ENCODE data around the gene LGALS9. TPM values are rescaled to one million over a fixed set of nuclear protein-coding genes. Genes with fewer than 3 reads are reported as not detected.
"Not testable (repeated sequence)": the region's sequence is repeated elsewhere in the genome, so short reads cannot be mapped to it uniquely, and the experiment has no call there.

Gene LGALS9
- total RNA-seq, 2 experiments from 2014 or later: 44.3 to 45.4 TPM

DNA sequence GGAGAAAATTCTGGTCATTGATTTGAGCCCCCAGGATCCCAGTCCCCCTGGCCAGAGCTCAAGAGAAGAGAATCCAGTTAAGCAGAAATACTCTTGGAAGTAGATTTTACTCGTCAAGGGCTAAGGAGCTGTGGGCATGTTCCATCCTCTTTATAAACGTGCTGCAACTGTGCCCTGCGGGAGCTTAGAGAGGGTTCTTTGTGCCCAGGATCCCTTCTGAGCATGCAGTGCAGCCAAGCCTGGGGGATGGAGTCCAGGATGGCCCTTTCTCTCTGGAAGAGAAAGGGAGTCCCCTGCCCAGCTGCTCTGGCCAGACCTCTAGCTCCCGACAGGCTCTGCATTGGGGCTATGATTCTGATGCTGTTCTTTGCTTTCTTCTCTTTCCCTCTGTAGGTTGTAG, 9.5 kb upstream of the LGALS9 start:
- no peak overlapping the region for H3K27ac Mint-ChIP-seq
- intact Hi-C loops (cut with micrococcal nuclease): no loop called here
- no peak overlapping the region for H3K4me3 Mint-ChIP-seq
- H3K27me3 Mint-ChIP-seq: no peaks in the 10 kb centered on the region
- ChIA-PET CTCF (interaction anchor here (1.2 to 1.7 kb wide), 2 partner anchors 18 to 19 kb away, joined by 3 to 5 read pairs; no protein-coding TSS in a partner anchor), POLR2A (no interaction called here)
- no peaks in the 10 kb centered on the region for H3K9me3 Mint-ChIP-seq
- peaks cover 50% of the 10 kb centered on the region for H3K36me3 Mint-ChIP-seq
- H3K4me1 Mint-ChIP-seq (ENCODE audit: low read depth): peaks cover 20% of the 10 kb centered on the region
- DNase-seq: no peak

- intact Hi-C loops (cut with micrococcal nuclease): no loop called here
- Mint-ChIP-seq H3K27ac (no peak overlapping the region), H3K27me3 (no peaks in the 10 kb centered on the region), H3K4me1 (ENCODE audit: low read depth) (peaks cover 15% of the 10 kb centered on the region), H3K9me3 (no peaks in the 10 kb centered on the region), H3K4me3 (no peak overlapping the region), H3K36me3 (peaks cover 45% of the 10 kb centered on the region)
- no peak for DNase-seq
- ChIA-PET POLR2A (no interaction called here), CTCF (interaction anchor here (0.6 to 1.8 kb wide), 5 partner anchors 19 to 56 kb away, joined by 3 to 5 read pairs (median 4); no protein-coding TSS in a partner anchor)
Measured at GRCh38 chr17:27621942-27622559, 8.9 kb upstream of the LGALS9 start.

DNA sequence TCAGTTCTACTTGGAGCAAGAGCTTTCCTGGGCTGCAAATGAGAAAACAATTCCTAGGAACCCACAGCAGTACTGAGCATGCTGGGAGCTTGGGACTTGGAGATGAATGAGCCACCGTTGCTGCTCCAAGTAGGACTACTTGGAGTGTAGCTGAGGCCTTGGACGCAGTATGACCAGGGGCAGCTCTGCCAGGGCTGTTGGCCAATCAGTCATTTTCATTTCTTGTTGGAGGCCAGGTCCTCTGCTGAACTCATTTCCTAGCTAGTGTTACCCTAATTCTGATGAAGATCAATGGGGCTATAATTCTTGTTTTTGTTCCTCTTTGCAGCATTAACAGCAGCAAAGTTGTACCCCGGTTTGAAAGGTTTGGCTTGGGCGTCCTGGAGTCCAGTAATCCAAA, 8.0 kb upstream of the LGALS9 start:
- no peaks in the 10 kb centered on the region for H3K9me3 Mint-ChIP-seq
- POLR2A ChIA-PET: no interaction called here
- H3K4me1 Mint-ChIP-seq (ENCODE audit: low read depth): peaks cover 15% of the 10 kb centered on the region
- no peak overlapping the region for H3K27ac Mint-ChIP-seq
- H3K27me3 Mint-ChIP-seq: no peaks in the 10 kb centered on the region
- DNase-seq: no peak
- CTCF ChIA-PET: interaction anchor here (0.5 to 1.8 kb wide), 3 partner anchors 23 to 32 kb away, joined by 3 to 5 read pairs (median 3); no protein-coding TSS in a partner anchor
- no peak overlapping the region for H3K4me3 Mint-ChIP-seq
- peaks cover 38% of the 10 kb centered on the region for H3K36me3 Mint-ChIP-seq
- intact Hi-C loops (cut with micrococcal nuclease): no loop called here

GRCh38 chr17:27623614-27624013, 7.4 kb upstream of the LGALS9 start:
- no peak for DNase-seq
- ChIA-PET POLR2A (no interaction called here), CTCF (interaction anchor here (1.8 kb wide), 1 partner anchor 31 kb away, joined by 5 read pairs; no protein-coding TSS in a partner anchor)
- H3K27me3 Mint-ChIP-seq: no peaks in the 10 kb centered on the region
- H3K9me3 Mint-ChIP-seq: no peaks in the 10 kb centered on the region
- no peak overlapping the region for H3K4me3 Mint-ChIP-seq
- peaks cover 32% of the 10 kb centered on the region for H3K36me3 Mint-ChIP-seq
- no peak overlapping the region for H3K27ac Mint-ChIP-seq
- peaks cover 17% of the 10 kb centered on the region for H3K4me1 Mint-ChIP-seq (ENCODE audit: low read depth)
- intact Hi-C loops (cut with micrococcal nuclease): no loop called here

GRCh38 chr17:27624539-27624938, 6.4 kb upstream of the LGALS9 start:
- H3K36me3 Mint-ChIP-seq: peaks cover 28% of the 10 kb centered on the region
- no peaks in the 10 kb centered on the region for H3K9me3 Mint-ChIP-seq
- intact Hi-C loops (cut with micrococcal nuclease): no loop called here
- CTCF ChIA-PET: interaction anchor here (0.9 kb wide), 2 partner anchors 26 to 30 kb away, joined by 3 to 4 read pairs; no protein-coding TSS in a partner anchor
- peaks cover 17% of the 10 kb centered on the region for H3K4me1 Mint-ChIP-seq (ENCODE audit: low read depth)
- POLR2A ChIA-PET: no interaction called here
- DNase-seq: no peak
- H3K27me3 Mint-ChIP-seq: no peaks in the 10 kb centered on the region
- H3K4me3 Mint-ChIP-seq: no peak overlapping the region
- no peak overlapping the region for H3K27ac Mint-ChIP-seq

GRCh38 chr17:27625856-27626255, 5.1 kb upstream of the LGALS9 start:
- Mint-ChIP-seq H3K36me3 (peaks cover 25% of the 10 kb centered on the region), H3K4me1 (ENCODE audit: low read depth) (peaks cover 18% of the 10 kb centered on the region), H3K4me3 (no peak overlapping the region), H3K27me3 (no peaks in the 10 kb centered on the region), H3K27ac (no peak overlapping the region), H3K9me3 (no peaks in the 10 kb centered on the region)
- intact Hi-C loops (cut with micrococcal nuclease): no loop called here
- ChIA-PET CTCF (interaction anchor here (1.4 kb wide), 1 partner anchor 26 kb away, joined by 5 read pairs; no protein-coding TSS in a partner anchor), POLR2A (no interaction called here)
- DNase-seq: no peak

- intact Hi-C loops (cut with micrococcal nuclease): no loop called here
- DNase-seq: no peak
- H3K4me3 Mint-ChIP-seq: no peak overlapping the region
- ChIA-PET POLR2A (no interaction called here), CTCF (no interaction called here)
- H3K9me3 Mint-ChIP-seq: no peaks in the 10 kb centered on the region
- no peak overlapping the region for H3K27ac Mint-ChIP-seq
- H3K36me3 Mint-ChIP-seq: peaks cover 16% of the 10 kb centered on the region
- H3K27me3 Mint-ChIP-seq: no peaks in the 10 kb centered on the region
- peaks cover 24% of the 10 kb centered on the region for H3K4me1 Mint-ChIP-seq (ENCODE audit: low read depth)
Measured at GRCh38 chr17:27627514-27627913, 3.5 kb upstream of the LGALS9 start.

DNA sequence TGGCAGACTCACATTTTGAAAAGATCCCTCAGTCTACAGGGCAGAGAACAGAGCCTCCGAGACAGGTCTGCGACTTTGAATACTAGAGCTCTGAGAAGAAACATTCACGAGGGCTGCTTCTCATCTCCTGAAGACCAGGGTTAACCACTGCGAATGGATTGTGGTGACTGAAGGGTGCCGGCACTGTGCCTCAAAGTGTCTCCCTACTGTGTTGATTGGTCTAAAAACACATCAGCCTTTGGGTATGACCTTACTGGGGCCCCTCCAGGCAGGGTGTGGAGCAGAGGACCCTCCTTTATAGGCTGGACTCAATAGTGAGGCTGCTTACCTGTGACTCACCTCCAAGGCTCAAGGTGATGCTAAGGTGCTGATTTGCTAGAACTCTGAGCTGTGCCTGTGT, 2.6 kb upstream of the LGALS9 start:
- POLR2A ChIA-PET: no interaction called here

GRCh38 chr17:27629260-27629659, 1.7 kb upstream of the LGALS9 start:
- DNase-seq; H3K36me3 Mint-ChIP-seq; POLR2A ChIA-PET; H3K9me3 Mint-ChIP-seq; H3K4me3 Mint-ChIP-seq; H3K27me3 Mint-ChIP-seq; intact Hi-C loops (cut with micrococcal nuclease); H3K27ac Mint-ChIP-seq: not testable (repeated sequence)
- peaks cover 26% of the 10 kb centered on the region for H3K4me1 Mint-ChIP-seq (ENCODE audit: low read depth)
- CTCF ChIA-PET: interaction anchor here (0.6 kb wide), 1 partner anchor 19 kb away, joined by 3 read pairs; no protein-coding TSS in a partner anchor

More for the DNA sequence above, 2.6 kb upstream of the LGALS9 start:
- peak; percentile 22 for DNase-seq
- H3K27me3 Mint-ChIP-seq: no peaks in the 10 kb centered on the region
- no peaks in the 10 kb centered on the region for H3K9me3 Mint-ChIP-seq
- peaks cover 26% of the 10 kb centered on the region for H3K4me1 Mint-ChIP-seq (ENCODE audit: low read depth)
- H3K27ac Mint-ChIP-seq: no peak overlapping the region
- intact Hi-C loops (cut with micrococcal nuclease): no loop called here
- CTCF ChIA-PET: no interaction called here
- H3K36me3 Mint-ChIP-seq: peaks cover 9% of the 10 kb centered on the region
- no peak overlapping the region for H3K4me3 Mint-ChIP-seq

- Mint-ChIP-seq H3K36me3 (peaks cover 3% of the 10 kb centered on the region), H3K4me3 (peak overlapping the region; percentile 77), H3K27ac (peak overlapping the region; percentile 77), H3K9me3 (no peaks in the 10 kb centered on the region), H3K27me3 (no peaks in the 10 kb centered on the region), H3K4me1 (ENCODE audit: low read depth) (peaks cover 34% of the 10 kb centered on the region)
- intact Hi-C loops (cut with micrococcal nuclease): no loop called here
- ChIA-PET CTCF (interaction anchor here (0.9 to 3.0 kb wide), 5 partner anchors 20 to 57 kb away, joined by 3 to 9 read pairs (median 5); no protein-coding TSS in a partner anchor), POLR2A (no interaction called here)
- DNase-seq: peak; percentile 30
Measured at GRCh38 chr17:27631411-27631760, 398 bp downstream of the LGALS9 start.

- intact Hi-C loops (cut with micrococcal nuclease): no loop called here
- Mint-ChIP-seq H3K27me3 (no peaks in the 10 kb centered on the region), H3K27ac (peak overlapping the region; percentile 77), H3K4me1 (ENCODE audit: low read depth) (peaks cover 34% of the 10 kb centered on the region), H3K36me3 (peaks cover 3% of the 10 kb centered on the region), H3K4me3 (peak overlapping the region; percentile 77), H3K9me3 (no peaks in the 10 kb centered on the region)
- ChIA-PET POLR2A (no interaction called here), CTCF (interaction anchor here (0.9 to 3.8 kb wide), 9 partner anchors 16 to 58 kb away, joined by 3 to 14 read pairs (median 4); no protein-coding TSS in a partner anchor)
- no peak for DNase-seq
Measured at GRCh38 chr17:27631897-27632725, 1.1 kb downstream of the LGALS9 start.

DNA sequence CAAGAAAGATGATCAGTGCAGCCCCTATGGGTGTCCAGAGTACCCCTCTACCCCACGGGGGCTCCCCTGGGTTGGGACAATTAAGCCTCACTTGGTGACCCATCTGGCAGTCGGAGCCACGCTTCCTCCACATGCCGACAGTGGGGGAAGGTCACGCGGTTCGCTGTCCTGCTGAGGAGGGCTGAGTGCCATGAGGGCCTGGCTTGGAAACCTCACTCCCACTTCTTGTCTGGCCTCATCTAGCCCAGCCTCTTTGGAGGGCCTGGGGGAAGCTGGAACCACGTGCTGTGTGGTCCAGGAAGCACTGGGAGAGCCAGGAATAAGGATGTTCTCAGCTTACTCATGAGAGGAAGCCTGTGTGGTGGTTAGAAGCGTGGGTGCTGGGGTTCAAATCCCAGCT, 1.8 kb downstream of the LGALS9 start:
- intact Hi-C loops (cut with micrococcal nuclease); H3K9me3 Mint-ChIP-seq; DNase-seq; H3K27ac Mint-ChIP-seq; POLR2A ChIA-PET; H3K36me3 Mint-ChIP-seq; H3K27me3 Mint-ChIP-seq: not testable (repeated sequence)
- CTCF ChIA-PET: interaction anchor here (0.9 to 3.8 kb wide), 7 partner anchors 15 to 33 kb away, joined by 3 to 14 read pairs (median 4); no protein-coding TSS in a partner anchor
- peak overlapping the region; percentile 23 for H3K4me3 Mint-ChIP-seq
- peaks cover 34% of the 10 kb centered on the region for H3K4me1 Mint-ChIP-seq (ENCODE audit: low read depth)

Measured in activated CD4-positive, alpha-beta memory T cell treated with anti-CD3 and anti-CD28 coated beads for 36 hours (primary cell).